Suppressor macrophage treated with lipopolysaccharide for 1 hour (primary cell): ENCODE measurements around the gene GPC5.
"Not testable (repeated sequence)": the region's sequence is repeated elsewhere in the genome, so short reads cannot be mapped to it uniquely, and the experiment has no call there.

ENCODE experiments used
- DNase-seq, 3 donors: peaks; one replicate each; pipeline ENCODE4 v3.0.0-alpha.2; 2020 to 2022

The GPC5 gene

DNA sequence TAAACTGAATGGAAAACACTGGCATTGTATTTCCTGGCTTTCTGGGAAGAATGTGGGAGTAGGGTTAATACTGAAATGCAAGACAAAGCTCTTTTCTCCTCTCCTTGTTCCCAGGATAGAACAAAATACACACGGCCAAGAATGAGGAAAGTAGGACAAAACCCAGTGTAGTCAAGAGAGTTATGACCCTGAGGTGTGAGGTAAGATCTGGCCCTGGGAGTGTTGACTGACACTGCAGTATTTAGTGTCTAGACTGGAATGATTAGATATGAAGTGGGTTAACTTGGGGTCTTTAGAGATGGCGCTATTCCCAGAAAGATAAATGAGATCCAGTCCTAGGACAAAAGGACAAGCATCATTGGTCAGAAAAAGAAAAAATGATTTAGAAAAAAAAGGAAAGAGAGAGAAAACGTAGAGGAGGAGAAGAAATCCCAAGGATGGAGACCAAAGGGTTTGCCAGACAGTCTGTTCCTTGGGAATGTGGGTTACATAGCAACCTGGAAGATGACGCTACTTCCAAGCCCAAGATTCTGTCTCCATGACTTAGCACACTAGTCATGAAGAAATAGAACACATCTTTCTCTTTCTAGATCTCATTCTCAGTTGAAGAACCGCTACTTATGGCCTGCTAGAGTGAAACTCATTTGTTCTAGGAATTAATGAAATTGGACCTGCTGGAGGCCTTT is 1284.6 kb downstream of the GPC5 start:
- no peak for DNase-seq

DNA sequence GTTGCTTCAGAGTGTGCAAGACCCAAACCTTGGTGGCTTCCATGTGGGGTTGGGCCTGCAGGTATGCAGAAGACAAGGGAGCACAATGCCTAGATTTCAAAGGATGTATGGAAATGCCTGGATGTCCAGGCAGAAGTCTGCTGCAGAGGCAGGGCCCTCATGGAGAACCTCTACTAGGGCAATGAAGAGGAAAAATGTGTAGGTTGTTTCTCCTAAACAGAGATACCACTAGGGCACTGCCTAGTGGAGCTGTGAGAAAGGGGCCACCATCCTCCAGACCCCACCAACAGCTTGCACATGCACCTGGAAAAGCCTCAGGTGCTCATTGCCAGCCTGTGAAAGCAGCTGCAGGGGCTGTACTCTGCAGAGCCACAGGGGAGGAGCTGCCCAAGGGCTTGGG is 1295.6 kb downstream of the GPC5 start:
- no peak for DNase-seq

DNA sequence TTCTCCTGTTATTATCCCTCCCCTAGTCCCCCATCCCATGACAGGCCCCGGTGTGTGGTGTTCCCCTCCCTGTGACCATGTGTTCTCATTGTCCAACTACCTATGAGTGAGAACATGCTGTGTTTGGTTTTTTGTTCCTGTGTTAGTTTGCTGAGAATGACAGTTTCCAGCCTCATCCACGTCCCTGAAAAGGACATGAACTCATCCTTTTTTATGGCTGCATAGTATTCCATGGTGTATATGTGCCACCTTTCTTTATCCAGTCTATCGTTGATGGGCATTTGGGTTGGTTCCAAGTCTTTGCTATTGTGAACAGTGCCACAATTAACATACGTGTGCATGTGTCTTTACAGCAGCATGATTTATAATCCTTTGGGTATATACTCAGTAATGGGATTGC is 1297.4 kb downstream of the GPC5 start:
- DNase-seq: not testable (repeated sequence)

DNA sequence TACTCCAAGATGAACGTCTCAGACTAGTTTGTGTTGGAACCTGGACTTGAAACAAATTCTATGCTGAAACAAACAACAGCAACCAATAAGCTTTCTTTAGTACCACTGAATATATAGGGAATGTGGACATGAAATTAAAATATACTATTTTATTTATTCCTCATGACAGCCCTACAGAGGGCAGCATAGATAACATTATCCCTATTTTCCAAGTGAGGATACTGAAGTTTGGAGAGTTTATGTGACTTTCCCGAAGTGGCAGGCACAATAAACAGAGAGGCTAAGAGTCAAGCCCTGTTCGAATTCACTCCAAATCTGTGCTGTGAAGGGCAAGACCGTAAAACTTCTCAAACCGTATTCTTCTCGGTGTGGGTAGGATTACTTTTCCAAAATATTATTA is 1318.3 kb downstream of the GPC5 start:
- DNase-seq: no peak

DNA sequence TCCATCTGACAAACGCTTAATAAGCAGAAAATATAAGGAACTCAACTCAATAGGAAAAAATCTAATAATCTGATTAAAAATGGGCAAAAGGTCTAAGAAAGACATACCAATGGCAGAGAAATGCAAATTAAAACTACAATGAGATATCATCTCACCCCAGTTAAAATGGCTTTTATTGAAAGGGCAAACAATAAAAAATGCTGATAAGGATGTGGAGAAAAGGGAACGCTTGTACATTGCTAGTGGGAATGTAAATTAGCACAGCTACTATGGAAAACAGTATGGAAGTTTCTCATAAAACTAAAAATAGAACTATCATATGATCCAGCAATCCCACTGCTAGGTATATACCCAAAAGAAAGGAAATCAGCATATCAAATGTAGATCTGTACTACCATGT is 1319.4 kb downstream of the GPC5 start:
- DNase-seq: no peak

DNA sequence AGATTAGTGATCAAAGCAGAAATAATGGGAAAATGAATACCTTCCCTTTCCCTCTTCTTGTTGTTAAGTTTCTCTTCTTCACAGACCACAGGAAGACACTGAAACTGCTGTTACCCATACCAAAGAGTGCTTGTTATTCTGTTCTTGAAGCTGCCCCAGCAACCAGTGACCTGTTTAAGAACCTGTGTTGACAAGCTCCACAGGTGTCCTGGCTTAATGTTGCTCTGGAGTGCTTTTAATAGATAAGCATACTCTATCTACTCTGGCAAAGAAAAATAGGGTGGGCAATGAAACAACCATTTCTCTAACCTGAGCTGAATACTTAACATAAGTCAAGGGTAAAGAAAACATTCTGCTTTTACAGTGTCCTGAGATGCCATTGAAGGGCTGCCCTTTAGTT is 1321.4 kb downstream of the GPC5 start:
- no peak for DNase-seq

DNA sequence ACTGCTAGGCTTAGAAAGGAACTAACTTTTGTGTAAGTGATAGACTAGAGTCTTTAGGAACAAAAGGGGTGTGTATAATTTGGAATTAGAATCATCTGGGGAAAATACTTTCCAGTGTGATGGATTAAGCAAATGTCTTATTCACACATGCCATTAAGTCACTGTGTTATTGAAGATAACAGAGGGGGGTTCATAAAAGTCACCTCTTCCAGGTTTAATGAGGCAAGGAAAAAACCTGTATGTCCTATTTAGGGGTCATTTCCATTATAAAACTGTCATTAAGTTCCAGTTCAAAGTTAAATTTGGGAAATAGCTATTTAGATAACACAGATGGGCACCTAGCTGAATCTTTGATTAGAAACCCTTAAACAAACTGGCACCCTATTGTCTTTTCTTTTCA is 1323.2 kb downstream of the GPC5 start:
- no peak for DNase-seq

DNA sequence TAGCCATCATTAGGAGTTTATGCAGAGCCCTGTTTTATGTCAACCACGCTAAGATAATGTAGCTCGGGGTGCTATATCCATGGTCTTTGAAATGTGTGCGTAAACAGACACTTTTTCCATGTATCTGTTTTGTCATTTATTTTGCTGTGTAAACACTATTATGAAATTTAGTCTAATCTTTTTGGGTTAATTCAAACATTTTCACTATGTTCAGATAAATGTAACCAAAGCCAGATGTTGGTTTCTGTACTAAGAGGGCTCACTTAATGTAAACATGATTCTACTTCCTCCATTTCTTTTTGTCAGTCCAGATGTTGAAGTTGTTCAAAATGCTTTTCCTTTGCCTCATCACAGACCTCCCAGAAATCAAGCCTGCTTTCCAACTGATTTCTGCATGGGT is 1328.7 kb downstream of the GPC5 start:
- no peak for DNase-seq

DNA sequence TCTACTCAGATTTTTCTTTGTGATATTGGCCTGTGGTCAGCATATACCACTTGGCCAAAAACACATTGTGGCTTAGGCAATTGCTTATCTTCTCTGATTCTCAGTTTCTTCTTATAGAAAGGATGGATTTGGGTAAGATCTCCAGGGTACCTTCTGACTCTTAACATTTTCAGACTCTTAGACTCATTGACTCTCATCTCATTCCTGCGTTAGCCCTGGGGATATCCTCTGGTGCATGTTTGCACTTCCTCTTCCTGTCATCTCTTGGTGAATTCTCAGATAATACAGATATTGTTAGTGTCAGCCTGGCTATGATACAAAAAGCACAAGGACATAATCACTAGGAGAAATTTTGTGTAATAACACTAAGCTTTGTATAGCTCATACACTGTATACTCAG is 1335.6 kb downstream of the GPC5 start:
- no peak for DNase-seq

DNA sequence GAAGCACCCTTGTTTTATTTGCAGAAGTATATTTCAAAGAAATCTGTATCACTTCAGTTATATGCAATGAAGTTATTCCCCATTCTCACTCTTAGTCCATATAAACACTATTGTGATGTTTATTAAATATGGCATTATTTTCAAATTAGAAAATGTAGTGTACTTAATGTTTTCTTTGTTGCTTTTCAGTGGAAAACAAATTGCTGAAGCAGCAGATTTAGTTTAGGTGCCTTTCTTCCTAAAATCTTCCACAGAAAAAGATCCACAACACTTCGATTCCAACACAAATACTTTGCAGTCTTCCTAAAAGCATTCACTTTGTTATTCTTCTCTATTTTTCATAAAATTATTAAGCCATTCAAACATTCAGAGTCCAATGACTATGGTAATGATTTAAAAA is 1336.1 kb downstream of the GPC5 start:
- no peak for DNase-seq

DNA sequence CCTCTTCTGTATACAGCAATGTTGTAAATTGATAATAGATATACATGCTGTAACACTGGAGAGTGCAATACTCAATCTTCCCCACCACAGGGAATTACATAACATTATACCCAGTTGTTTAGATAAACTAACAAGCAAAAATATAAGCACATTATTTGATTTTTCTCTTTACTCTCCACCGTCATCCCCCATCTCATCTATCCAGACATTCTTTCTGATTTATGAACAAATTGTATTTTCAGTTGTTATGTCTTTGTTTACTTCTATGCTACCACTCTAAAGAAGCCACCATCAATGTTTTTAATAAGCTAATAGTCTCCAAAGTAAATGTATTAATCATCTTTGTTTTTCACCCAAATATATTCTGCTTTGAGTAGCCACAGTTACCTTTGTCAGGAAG is 1337.5 kb downstream of the GPC5 start:
- no peak for DNase-seq

DNA sequence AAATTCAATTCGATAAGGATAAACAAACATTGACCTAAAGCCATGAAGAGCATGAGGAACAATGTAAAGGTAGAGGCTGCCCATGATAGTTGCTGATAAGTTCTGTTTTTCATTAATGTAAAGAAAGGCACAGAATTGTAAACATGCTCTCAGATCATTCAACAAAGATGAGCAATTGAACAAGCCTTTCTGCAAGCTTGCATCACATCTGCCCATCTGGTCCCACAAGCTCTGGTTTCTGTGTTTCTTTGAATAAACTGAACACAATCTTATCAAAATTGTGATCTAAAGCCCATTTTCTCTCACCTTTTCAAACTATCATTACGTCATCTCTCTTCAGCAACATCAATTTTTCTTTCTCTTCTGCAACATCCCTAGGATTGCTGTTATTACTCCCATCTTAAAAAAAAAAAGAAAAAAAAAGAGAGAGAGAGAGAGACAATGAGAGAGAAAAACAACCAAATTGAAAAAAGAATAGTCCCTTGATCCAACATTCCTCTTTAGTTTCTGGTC is 1340.9 kb downstream of the GPC5 start:
- no peak for DNase-seq

DNA sequence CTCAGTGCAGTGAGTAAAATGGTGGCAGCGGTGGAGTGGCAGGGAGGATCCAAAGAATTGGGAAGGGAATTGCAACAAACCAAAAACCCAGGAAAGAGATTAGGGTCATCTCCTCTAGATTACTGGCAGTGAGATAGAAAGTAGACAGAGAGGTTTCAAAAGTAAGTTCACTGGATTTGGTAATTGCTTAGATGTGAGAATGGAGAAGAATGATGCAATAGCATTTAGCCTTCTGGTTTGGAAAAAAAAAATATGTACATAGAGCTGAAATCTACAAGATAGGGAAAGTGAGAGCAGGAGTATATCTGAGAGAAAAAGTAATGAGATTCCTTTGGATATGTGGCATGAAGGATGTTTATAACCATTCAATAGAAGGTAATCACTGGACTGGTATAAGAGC is 1345.6 kb downstream of the GPC5 start:
- no peak for DNase-seq

DNA sequence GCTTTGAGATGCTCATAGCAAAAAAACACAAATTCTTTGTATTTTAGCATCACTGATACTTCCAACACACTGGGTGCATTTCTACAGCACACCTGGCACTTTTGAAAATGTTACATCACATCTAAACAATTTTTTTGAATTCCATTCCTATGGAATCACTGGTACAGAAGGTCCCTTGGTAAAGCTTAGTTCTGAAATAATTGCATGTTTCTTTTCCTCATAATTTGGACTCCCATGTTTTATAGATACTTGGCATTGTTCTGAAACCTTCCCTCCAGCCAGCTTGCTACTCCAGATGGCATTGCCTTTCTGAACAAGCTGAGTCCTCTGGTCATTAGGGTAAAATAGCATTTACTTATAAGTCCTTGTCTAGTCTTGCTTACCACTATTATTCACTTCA is 1346.8 kb downstream of the GPC5 start:
- no peak for DNase-seq

DNA sequence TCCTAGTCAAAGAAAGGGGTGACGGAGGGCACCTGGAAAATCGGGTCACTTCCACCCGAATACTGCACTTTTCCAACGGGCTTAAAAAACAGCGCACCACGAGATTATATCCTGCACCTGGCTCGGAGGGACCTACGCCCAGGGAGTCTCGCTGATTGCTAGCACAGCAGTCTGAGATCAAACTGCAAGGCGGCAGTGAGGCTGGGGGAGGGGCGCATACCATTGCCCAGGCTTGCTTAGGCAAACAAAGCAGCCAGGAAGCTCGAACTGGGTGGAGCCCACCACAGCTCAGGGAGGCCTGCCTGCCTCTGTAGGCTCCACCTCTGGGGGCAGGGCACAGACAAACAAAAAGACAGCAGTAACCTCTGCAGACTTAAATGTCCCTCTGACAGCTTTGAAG is 1354.3 kb downstream of the GPC5 start:
- not testable (repeated sequence) for DNase-seq

DNA sequence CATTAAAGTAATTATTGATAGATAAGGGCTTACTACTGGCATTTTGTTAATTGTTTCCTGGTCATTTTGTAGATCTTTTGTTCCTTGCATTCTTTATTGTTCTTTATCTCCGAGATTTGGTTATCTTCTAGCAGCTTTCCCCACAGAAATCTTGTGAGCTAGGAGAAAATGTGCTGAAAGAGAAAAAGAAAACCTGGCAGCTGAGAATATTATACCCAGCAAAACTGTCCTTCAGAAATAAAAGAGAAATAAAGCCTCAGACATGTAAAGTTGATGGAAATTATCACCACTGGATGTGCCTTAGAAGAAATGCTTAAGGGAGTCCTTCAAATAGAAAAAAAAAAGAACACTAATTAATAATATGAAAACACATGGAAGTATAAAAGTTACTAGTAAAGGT is 1363.3 kb downstream of the GPC5 start:
- no peak for DNase-seq

DNA sequence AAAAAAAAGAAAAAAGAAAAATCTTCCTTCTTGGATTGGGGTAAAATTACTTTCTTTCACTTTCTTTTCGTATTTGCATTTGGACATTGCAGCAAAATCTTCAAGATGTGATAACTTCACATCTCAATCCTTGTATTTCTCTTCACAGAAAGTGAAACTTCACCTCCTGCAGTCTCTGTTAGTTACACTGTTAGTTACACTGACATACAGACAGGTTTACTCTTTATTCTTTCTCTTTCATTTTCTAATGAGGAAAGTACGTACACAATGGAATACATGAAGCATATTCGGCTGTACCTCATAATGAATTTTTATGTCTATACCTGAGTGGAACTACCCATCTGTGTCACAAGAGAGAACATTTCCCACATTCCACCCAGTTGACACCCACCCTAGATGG is 1369.0 kb downstream of the GPC5 start:
- no peak for DNase-seq

DNA sequence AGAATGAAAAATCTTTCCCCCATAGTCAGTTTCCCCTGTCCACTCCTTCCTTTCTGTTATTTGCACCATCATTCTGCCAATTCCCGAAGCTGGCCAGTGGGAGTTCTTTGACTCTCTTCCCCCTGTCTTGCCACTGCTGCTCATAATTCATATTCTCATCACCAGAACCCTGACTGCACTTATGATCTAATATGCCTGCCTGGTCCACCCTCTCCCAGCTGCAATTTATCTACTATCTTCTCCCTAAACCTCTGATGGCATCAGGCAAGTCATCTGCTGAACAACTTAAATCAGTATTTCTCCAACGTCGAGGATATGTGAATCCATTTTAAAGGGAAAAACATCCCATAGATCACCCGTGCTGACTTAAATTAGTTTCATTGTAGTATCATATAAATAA is 1370.2 kb downstream of the GPC5 start:
- no peak for DNase-seq

DNA sequence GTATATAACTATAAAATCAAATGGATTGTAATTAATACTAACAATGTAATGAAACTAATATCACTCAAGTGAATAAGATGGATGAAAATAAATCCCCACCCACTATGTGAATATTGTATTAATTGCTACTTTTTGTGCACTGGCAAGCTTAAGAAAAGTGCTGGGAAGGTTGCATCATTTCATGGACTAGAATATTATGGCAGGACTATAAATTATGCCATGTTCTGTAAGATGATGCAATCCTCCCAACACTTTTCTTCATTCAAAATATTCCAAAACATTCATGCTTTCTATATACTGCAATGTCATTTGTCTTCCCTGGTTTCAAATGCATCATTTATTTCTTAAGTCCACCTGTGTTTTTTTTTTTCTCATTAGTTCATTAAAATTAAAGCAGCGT is 1370.6 kb downstream of the GPC5 start:
- no peak for DNase-seq

DNA sequence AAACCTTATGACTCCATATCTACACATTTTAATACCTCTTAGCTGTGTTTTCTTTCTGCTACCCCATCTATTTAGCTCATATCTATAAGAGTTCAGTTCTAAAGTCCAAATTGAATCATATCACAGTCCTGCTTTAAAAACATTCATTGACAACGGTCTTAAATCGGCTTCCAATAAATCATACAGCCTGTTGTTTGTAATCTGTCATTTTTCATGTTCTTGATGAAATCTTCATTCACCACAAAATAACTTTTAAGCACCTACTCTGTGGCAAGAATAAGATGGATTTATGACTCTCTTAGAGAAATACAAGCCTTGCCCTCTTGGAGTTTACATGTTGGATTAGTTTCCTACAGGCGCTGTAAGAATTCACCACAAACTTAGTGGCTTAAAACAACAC is 1377.2 kb downstream of the GPC5 start:
- no peak for DNase-seq

DNA sequence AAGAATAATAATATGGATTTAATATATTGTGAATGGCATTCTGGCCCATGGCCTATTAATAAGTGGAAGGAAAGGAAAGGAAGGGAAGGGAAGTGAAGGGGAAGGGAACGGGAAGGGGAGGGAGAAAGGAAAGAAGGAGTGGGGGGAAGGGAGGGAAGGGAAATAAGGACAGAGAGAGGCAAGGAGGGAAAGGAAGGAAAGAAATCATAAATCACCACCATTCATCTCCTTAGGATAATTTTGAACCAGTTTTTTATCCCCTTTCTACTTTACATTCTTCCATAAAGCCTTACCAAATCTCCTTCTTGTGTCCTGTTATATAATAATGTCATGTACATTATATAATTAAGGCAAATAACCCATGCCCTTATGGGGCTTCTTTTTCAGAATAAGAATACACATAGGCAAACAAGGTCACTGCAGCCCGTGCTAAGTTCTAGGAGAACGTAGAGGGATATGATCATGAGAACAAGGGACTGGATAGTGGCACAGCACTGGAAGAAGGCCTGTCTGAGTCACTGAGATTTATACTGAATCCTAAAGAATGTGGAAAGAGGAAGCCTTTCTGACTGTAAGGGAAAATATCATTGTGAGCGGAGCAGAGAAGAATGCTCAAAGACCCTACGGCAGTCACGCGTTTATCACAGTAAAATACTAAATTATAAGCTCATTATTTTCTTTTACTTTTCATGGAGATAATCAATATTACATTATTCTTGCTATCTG is 1383.7 kb downstream of the GPC5 start:
- DNase-seq: no peak

DNA sequence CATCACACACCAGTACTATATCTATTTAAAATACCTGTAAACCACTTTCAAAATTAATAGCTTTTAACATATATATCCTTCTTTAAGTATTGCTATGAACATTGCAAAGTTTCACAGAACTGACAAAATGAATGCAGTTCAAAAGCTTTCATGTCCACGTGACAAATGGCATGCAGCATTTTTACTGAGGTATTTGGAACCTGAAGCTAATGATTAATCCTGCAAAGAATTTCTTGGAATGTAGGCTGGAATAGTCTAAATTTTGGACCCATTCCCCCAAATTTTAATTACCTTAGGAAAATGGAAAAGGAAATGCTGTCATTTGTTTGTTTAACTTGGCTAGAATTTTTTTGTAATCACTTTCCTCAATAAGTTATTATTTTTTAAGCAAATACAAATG is 1404.4 kb downstream of the GPC5 start:
- DNase-seq: no peak

DNA sequence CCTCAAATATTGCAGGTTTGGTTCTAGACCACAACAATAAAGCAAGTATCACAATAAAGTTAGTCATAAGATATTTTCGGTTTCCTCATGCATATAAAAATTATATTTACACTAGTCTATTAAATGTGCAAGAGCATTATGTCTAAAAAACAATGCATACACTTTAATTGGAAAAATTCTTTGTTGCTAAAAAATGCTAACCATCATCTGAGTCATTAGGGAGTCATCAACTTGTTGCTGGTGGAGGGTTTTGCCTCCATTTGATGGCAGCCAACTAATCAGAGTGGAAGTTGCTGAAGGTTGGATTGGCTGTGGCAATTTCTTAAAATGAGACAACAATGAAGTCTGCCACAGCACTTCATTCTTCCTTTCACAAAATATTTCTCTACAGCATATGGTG is 1405.9 kb downstream of the GPC5 start:
- DNase-seq: no peak

DNA sequence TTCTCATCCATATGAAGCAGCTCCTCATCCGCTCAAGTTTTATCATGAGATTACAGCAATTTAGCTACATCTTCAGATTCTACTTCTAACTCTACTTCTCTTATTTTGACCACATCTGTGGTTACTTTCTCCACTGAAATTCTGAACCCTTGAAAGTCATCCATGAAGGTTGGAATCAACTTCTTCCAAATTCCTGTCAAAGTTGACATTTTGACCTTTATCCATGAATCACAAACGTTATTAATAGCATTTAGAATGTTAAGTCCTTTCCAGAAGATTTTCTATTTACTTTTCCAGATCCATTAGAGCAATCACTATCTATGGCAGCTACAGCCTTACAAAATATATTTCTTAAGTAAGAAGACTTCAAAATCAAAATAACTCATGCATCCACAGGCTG is 1406.5 kb downstream of the GPC5 start:
- no peak for DNase-seq

DNA sequence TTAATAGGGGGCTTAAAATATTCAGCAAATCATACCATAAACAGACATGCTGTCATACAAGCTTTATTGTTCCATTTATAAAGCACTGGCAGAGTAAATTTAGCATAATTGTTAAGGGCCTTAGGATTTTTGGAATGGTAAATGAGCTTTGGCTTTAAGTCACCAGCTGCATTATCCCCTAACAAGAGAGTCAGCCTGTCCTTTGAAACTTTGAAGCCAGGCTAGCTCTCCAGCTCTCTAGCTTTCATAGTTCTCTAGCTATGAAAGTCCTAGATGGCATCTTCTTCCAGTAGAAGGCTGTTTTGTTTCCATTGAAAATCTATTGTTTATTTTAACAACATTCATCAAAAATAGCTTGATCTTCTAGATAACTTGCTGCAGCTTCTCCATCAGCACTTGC is 1407.3 kb downstream of the GPC5 start:
- DNase-seq: no peak
